GM12872 (cell line): ENCODE results near the gene SERPINA1.
A peak's percentile ranks its signal among the peaks of the same experiment; 100 is the strongest.

Experiments
- TF ChIP-seq, protein P1 (sequence below): IDR thresholded peaks from 3 replicates; pipeline ENCODE4 v1.5.1; 2011; ENCODE audit warnings: low read depth, mild to moderate bottlenecking, low read length, moderate library complexity; ENCODE audit not compliant: insufficient read depth

SERPINA1 gene

DNA sequence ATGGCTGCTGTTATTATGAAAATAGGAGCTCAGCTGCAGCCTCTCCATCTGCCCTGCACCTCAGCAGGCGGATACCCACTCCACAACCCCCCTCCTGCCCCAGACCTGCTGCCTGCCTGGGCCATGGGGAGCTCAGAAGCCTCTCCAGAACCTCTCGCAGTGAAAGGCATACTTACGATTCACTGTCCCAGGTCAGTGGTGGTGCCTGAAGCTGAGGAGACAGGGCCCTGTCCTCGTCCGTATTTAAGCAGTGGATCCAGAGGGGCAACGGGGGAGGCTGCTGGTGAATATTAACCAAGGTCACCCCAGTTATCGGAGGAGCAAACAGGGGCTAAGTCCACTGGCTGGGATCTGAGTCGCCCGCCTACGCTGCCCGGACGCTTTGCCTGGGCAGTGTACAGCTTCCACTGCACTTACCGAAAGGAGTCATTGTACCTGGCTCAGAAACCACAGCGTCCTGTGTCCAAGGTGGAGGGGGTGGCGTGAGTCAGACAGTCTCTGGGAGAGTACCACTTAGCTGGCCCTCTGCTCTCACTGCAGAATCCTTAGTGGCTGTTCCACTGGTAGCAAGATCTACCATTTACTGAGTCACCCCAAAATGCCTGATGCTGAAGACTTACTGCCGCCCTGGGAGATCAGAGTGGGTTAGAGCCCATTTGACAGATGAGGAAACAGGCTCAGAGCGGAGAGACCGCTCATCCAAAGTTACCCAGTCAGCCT is at the start of gene SERPINA1:
Gene SERPINA1, minus strand, starts transcription at position 219 of the 720 bp plus-strand sequence. CDS start 5,365 bp downstream, outside the sequence.
- TF ChIP-seq, protein P1, sequence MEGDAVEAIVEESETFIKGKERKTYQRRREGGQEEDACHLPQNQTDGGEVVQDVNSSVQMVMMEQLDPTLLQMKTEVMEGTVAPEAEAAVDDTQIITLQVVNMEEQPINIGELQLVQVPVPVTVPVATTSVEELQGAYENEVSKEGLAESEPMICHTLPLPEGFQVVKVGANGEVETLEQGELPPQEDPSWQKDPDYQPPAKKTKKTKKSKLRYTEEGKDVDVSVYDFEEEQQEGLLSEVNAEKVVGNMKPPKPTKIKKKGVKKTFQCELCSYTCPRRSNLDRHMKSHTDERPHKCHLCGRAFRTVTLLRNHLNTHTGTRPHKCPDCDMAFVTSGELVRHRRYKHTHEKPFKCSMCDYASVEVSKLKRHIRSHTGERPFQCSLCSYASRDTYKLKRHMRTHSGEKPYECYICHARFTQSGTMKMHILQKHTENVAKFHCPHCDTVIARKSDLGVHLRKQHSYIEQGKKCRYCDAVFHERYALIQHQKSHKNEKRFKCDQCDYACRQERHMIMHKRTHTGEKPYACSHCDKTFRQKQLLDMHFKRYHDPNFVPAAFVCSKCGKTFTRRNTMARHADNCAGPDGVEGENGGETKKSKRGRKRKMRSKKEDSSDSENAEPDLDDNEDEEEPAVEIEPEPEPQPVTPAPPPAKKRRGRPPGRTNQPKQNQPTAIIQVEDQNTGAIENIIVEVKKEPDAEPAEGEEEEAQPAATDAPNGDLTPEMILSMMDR: no peak

DNA sequence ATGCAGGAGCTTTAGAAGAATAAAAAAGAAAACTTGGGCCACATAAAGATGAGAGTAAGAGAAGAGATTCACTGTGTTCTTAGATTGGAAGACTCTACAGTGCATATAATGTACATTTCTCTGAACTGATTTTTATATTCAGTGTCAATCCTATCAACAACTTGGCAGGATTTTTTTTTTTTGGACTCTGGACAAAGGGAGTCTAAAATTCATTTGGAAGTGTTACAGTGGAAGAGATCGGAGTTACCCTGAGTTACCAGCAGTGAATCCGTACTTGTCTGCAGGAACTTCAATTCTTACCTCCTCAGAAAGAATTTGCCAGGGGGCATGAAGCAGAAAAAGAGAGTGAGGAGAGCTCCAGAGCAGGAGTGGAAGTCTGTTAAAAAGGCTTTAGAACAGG is 40.2 kb upstream of the SERPINA1 start:
- TF ChIP-seq, protein P1: no peak

DNA sequence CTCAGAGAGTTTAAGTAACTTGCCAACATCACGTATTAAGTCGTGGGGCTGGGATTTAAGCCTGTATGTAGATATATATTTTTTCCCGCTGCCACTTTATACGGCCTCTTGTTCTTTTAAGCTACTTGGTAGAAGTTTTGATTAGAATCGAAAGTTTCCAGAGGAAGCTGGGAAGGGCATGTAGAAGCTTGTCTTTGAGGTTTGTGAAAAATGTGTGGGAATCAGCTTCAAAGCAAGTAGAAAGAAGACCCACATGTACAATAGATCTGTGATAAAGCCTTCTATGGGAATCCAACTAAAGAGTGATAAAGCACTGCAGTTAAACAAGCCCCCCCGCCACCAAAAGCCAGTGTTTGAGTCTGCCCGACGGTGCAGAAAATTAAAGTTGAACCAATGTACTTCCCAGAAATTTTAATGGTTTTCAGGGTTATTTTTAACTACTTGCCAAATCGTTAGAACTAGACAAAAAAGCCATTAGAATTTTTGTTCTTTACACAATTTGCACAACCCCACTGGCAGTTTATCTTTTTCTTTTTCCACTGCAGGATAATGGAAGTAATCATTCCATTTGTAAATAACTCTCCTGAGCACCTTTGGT is 38.7 kb upstream of the SERPINA1 start:
- TF ChIP-seq, protein P1: no peak

DNA sequence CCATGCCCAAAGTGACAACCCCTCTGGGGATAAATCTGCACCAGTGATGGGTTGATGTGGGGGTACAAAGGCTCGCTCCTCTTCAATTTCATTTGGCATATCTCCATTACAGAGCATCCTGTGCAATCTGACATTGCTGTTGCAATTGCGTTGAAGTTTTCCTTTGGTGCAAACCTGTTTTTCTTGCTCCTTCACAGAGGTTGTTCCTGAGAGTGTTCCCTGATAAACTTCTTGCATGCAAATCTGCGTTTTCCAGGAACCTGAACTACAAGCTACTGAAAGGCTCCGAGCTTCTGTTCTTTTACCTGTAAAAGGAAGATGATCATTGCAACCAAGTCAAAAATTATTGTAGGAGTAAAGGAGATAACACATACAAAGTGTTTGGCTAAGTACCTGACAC is 38.1 kb upstream of the SERPINA1 start:
- TF ChIP-seq, protein P1: no peak

DNA sequence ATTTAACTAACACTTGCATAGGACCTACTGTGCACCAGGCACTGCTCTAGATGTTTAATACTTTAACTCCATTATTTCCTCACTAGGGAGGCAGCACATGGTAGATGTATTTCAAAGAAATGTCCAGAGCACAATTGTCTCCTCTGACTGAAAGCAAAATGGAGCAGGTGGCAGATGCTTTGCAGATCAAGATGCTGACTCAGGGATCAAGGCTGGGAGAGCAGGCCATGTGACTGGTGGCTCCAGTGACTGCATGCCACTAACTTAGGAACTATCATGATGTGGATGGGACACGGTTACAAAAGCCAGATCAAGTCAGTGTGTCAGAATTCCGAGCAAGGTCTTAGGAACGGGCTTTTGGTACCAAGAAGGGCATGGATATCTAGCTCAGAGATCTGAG is 36.0 kb upstream of the SERPINA1 start:
- TF ChIP-seq, protein P1: no peak

DNA sequence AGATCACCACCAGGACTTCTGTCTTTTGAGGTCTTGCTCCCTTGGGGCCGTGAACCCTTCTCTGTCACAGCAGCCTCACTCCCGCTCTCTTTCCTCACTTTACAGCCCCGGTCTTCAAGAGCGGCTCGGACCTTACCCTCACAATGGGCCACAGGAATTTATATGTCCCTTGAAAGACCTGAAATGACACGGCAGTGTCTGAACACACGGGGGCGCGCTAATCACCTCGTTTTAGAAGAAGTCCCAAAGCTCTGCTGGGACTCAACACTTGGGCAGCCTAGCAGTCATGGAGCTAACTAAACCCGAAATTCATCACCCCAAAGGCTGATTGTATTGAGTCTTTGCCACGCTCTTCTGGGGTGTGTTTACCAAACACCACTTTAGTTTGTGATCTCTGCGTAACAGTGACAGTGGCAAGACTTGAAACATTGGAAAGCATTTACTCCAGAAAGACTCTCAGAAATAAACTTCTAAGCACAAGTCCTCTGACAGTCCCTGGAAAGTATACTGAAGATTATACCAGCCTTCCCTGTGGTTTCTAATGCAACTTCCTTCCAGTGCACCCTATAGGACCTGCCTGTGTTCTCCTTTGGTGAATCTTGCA is 35.2 kb upstream of the SERPINA1 start:
- TF ChIP-seq, protein P1: peak; percentile 86

DNA sequence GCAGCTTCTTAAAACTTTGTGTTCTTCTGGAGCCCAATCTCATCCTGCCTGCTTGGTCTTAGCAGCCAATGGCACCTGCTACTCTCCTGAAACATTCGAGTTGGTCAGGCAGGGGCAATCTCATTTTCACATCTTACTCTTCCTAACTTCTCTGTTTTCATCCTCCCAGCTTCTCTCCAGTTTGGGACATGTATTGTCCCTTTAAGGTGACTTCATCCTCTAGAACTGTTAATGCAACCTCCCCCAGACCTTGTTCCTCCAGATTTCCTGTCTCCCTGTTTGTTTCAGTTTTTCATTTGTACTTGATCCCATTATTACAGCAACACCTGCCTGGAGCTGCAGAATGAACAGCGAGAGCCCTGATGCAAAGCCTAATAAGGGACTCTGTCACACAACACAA is 32.9 kb upstream of the SERPINA1 start:
- TF ChIP-seq, protein P1: no peak
